Measurements from ENCODE around the gene ARHGAP22.

- TF ChIP-seq CTCF (IDR thresholded peaks at IDR 0.05; ENCODE audit: insufficient read depth, low read depth, low read length) (no peak), EZH2 (IDR thresholded peaks at IDR 0.05; ENCODE audit: insufficient read depth, low read length) (no peak)
These were observed 35.5 kb upstream of the ARHGAP22 start for GRCh38 chr10:48640326-48640725.

Data from astrocyte (in vitro differentiated cells and primary cell).